K562 (cell line): Measurements from ENCODE around the gene SPAG16.

ENCODE experiments used
- FOS ChIP-seq: IDR thresholded peaks from 3 replicates; pipeline ENCODE4 v1.6.1; 2011; ENCODE audit not compliant: insufficient read length; ENCODE audit errors: extremely low read depth
- SIN3A ChIP-seq, 2 experiments: fragments of 150-350 bp in 1 of 2; IDR thresholded peaks; 2 replicates each; pipeline ENCODE4 v1.6.1; 2011 to 2016; ENCODE audit warnings: borderline replicate concordance in 2 of 2, low read depth in 2 of 2, low read length in 2 of 2, mild to moderate bottlenecking in 2 of 2, moderate library complexity in 2 of 2; ENCODE audit not compliant: control insufficient read depth in 1 of 2

GRCh38 chr2:213237251-213237650, 47.0 kb upstream of the SPAG16 start:
- TF ChIP-seq SIN3A (IDR thresholded peaks at IDR 0.05; ENCODE audit: borderline replicate concordance in 2 of 2, control insufficient read depth in 1 of 2, low read depth in 2 of 2, low read length in 2 of 2) (no peak), FOS (no peak)
